Measurements from ENCODE around the gene ARHGEF17. TPM values are rescaled to one million over a fixed set of nuclear protein-coding genes. Genes with fewer than 3 reads are reported as not detected.

Gene ARHGEF17
- polyA plus RNA-seq, 2 of the 4 experiments (the other 2 are of a cell fraction): 7.0 to 16.2 TPM

- Histone ChIP-seq H3K4me2 (peak overlapping the region; percentile 57), H3K9me3 (no peaks in the 10 kb centered on the region), H3K4me3 (no peak overlapping the region), H3K4me1 (peaks cover 76% of the 10 kb centered on the region), H3K27ac (peak overlapping the region; percentile 57 to 82; a peak in 4 of 6 replicates)
- TF ChIP-seq, protein P1, sequence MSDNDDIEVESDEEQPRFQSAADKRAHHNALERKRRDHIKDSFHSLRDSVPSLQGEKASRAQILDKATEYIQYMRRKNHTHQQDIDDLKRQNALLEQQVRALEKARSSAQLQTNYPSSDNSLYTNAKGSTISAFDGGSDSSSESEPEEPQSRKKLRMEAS (IDR thresholded peaks at IDR 0.05): 0 out of 2 replicates have a peak, but pooled peaks have one; percentile 1
- TF ChIP-seq, protein P2, sequence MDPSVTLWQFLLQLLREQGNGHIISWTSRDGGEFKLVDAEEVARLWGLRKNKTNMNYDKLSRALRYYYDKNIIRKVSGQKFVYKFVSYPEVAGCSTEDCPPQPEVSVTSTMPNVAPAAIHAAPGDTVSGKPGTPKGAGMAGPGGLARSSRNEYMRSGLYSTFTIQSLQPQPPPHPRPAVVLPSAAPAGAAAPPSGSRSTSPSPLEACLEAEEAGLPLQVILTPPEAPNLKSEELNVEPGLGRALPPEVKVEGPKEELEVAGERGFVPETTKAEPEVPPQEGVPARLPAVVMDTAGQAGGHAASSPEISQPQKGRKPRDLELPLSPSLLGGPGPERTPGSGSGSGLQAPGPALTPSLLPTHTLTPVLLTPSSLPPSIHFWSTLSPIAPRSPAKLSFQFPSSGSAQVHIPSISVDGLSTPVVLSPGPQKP (IDR thresholded peaks at IDR 0.05; ENCODE audit: low read depth, low read length): no peak
- no peak for TF ChIP-seq BCL3 (IDR thresholded peaks at IDR 0.05)
- FAIRE-seq (no peak), ATAC-seq (no peak), DNase-seq (ENCODE audit: low read depth in 1 of 2, low spot score in 1 of 2) (no peak)
- ChIA-PET POLR2A (no interaction called here), CTCF (interaction anchor here (1.0 to 24.4 kb wide), 6 partner anchors 10 to 98 kb away, joined by 3 to 667 read pairs (median 6); partner anchors contain the start of gene RELT)
- 86% methylated on average over 15 of the region's 21 CpGs for WGBS (ENCODE audit: missing lambda C conversion rate)
Observed at GRCh38 chr11:73387594-73388264, 79.7 kb downstream of the ARHGEF17 start.

DNA sequence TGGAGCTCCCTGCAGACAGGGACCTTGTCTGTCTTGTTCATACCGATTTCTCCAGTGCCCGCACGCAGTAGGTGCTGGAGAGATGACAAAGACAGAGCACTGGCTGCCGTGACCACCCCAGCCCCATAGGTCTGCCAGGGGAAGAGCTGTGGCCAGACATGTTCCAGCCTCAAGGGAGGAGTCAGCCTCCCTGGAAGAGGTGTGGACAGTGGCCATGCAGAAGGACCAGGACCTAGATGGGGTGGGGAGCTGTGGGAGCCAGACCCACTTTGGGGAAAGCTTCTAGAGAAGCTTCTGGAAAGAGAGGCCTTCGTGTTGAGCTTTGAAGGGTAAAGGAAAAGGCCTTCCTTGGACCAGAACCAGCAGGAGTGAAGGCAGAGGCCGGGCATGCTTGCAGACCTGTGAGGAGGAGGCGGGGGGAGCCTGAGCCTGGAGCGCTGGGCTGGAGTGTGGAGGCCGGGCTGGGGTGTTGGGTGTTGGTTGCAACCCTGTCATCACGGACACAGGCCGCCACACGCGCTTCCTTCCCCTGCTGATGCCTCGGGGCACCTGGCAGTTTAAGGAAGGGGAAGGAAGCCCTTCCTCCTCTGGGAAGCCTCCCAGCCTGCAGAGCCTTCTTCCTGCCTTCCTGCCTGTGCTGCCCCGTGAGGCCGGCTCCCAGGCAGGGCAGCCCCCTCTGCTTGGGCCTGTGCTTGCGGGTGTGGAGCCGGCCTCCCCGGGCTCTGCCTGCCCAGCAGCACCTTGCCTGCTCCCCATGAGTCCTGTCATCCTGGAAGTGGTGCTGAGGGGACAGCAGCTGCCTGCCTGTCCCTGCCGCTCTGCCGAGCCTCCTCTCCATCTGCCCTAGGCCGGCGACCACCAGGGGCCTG, 80.4 kb downstream of the ARHGEF17 start:
- POLR2A ChIA-PET: no interaction called here
- ATAC-seq (peak; percentile 5 to 9; a peak in 4 of 6 replicates), FAIRE-seq (no peak), DNase-seq (ENCODE audit: low read depth in 1 of 2, low spot score in 1 of 2) (no peak)
- 57% methylated on average over 22 of the region's 23 CpGs for WGBS (ENCODE audit: missing lambda C conversion rate)
- no peaks in the 10 kb centered on the region for H3K9me3 ChIP-seq
- CTCF ChIA-PET: interaction anchor here (1.0 to 24.4 kb wide), 8 partner anchors 10 to 272 kb away, joined by 3 to 667 read pairs (median 6); partner anchors contain the start of gene RELT
- peaks cover 71% of the 10 kb centered on the region for H3K4me1 ChIP-seq
- H3K27ac ChIP-seq: peak overlapping the region; percentile 57 to 82; a peak in 4 of 6 replicates
- TF ChIP-seq RNF2 (IDR thresholded peaks at IDR 0.05; ENCODE audit: borderline replicate concordance, low read depth): no peak
- no peak for TF ChIP-seq HOXB13 (CRISPR knock-in tag; IDR thresholded peaks at IDR 0.05; ENCODE audit: low read depth)
- no peak for TF ChIP-seq KDM5A (IDR thresholded peaks at IDR 0.05)
- TF ChIP-seq POLR2AphosphoS2 (conservative IDR thresholded peaks at IDR 0.05; ENCODE audit: low read length): 0 out of 2 replicates have a peak, but pooled peaks have one; percentile 7
- TF ChIP-seq JUN (IDR thresholded peaks at IDR 0.05): no peak
- no peak for TF ChIP-seq RFX5 (IDR thresholded peaks at IDR 0.05)
- no peak for TF ChIP-seq SREBF2 (IDR thresholded peaks at IDR 0.05)
- TF ChIP-seq SMC3 (IDR thresholded peaks at IDR 0.05): no peak
- no peak overlapping the region for H3K4me3 ChIP-seq
- peak overlapping the region; percentile 57 for H3K4me2 ChIP-seq

GRCh38 chr11:73389134-73389525, 81.1 kb downstream of the ARHGEF17 start:
- peak; percentile 1 to 24; a peak in 4 of 6 replicates for ATAC-seq
- Histone ChIP-seq H3K4me2 (peak overlapping the region; percentile 57), H3K4me3 (no peak overlapping the region), H3K27ac (peak overlapping the region; percentile 57 to 82; a peak in 4 of 6 replicates), H3K9me3 (no peaks in the 10 kb centered on the region), H3K4me1 (peaks cover 65% of the 10 kb centered on the region)
- no peak for FAIRE-seq
- DNase-seq (ENCODE audit: low read depth in 1 of 2, low spot score in 1 of 2): peak in 1 of 2 experiments; percentile 42
- TF ChIP-seq HEYL (CRISPR knock-in tag; IDR thresholded peaks at IDR 0.05) (no peak), POLR2AphosphoS2 (conservative IDR thresholded peaks at IDR 0.05; ENCODE audit: low read length) (peak; percentile 19; the same call in 1 of the 2 replicates)
- ChIA-PET CTCF (interaction anchor here (1.0 to 24.4 kb wide), 8 partner anchors 9 to 272 kb away, joined by 3 to 667 read pairs (median 6); partner anchors contain the start of gene RELT), POLR2A (no interaction called here)
- 50% methylated on average over 4 of the region's 6 CpGs for WGBS (ENCODE audit: missing lambda C conversion rate)

DNA sequence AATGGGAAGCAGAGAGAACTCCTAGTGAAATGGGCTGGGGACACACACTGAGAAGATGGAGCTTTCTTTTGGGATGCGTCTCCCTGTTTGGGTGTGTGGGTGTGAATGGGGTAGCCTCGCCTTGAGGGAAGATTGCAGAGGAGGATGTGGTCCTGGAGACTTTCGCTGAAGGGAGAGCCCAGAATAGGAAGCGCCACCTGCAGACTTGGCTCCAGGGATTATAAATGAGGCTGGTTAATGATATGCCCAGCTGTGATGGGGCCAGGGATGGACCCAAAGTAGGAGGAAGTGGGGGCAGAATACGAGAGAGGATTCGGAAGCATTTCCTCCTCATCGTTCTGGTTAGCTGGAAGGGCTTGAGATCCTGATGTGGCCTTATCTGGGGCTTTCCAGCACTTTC, 81.8 kb downstream of the ARHGEF17 start:
- ChIA-PET POLR2A (no interaction called here), CTCF (interaction anchor here (0.5 to 24.4 kb wide), 6 partner anchors 14 to 760 kb away, joined by 3 to 667 read pairs (median 6); partner anchors contain the start of gene RELT)
- H3K4me1 ChIP-seq: peaks cover 57% of the 10 kb centered on the region
- H3K9me3 ChIP-seq: no peaks in the 10 kb centered on the region
- H3K4me2 ChIP-seq: peak overlapping the region; percentile 57; the same call in 1 of the 3 replicates
- peak overlapping the region in 1 of 2 experiments; percentile 82; a peak in 3 of 6 replicates for H3K27ac ChIP-seq
- no peak for DNase-seq (ENCODE audit: low read depth in 1 of 2, low spot score in 1 of 2)
- no peak for FAIRE-seq
- H3K4me3 ChIP-seq: no peak overlapping the region
- ATAC-seq: no peak
- TF ChIP-seq POLR2AphosphoS2 (conservative IDR thresholded peaks at IDR 0.05; ENCODE audit: low read length) (0 out of 2 replicates have a peak, but pooled peaks have one; percentile 14), EP300 (IDR thresholded peaks at IDR 0.05) (no peak)
- 58% methylated on average over 7 of the region's 7 CpGs for WGBS (ENCODE audit: missing lambda C conversion rate)

All from A549 (cell line).